ENCODE results near the gene PTP4A1.
A peak's percentile ranks its signal among the peaks of the same experiment; 100 is the strongest.
"Not testable (repeated sequence)": the region's sequence is repeated elsewhere in the genome, so short reads cannot be mapped to it uniquely, and the experiment has no call there.

PTP4A1 gene

GRCh38 chr6:63572044-63572746 lies at the start of gene PTP4A1, which contains the start of gene LOC128125822:
TSS of gene PTP4A1 (plus strand) at chr6:63572480. CDS start at chr6:63576881, 4,401 bp downstream.
TSS of gene LOC128125822 (plus strand) at chr6:63572480.
- peak; percentile 96 for DNase-seq

- DNase-seq = not testable (repeated sequence)
Measured at GRCh38 chr6:63522911-63523287, 49.4 kb upstream of the PTP4A1 start.

GRCh38 chr6:63523630-63524029 lies 48.6 kb upstream of the PTP4A1 start:
- DNase-seq = no peak

GRCh38 chr6:63525186-63525878 lies 46.9 kb upstream of the PTP4A1 start:
- no peak for DNase-seq

- DNase-seq = no peak
Measured at GRCh38 chr6:63526931-63527330, 45.3 kb upstream of the PTP4A1 start.

- DNase-seq = no peak
Measured at GRCh38 chr6:63527658-63528514, 44.4 kb upstream of the PTP4A1 start.

- DNase-seq = no peak
Measured at GRCh38 chr6:63529498-63529897, 42.8 kb upstream of the PTP4A1 start.

- DNase-seq = peak; percentile 64
Measured at GRCh38 chr6:63530182-63530581, 42.1 kb upstream of the PTP4A1 start.

GRCh38 chr6:63530991-63531390 lies 41.3 kb upstream of the PTP4A1 start:
- DNase-seq = no peak

- DNase-seq = no peak
Measured at GRCh38 chr6:63533026-63533425, 39.3 kb upstream of the PTP4A1 start.

GRCh38 chr6:63533952-63534351 lies 38.3 kb upstream of the PTP4A1 start:
- no peak for DNase-seq

GRCh38 chr6:63537201-63537958 lies 34.9 kb upstream of the PTP4A1 start:
- peak; percentile 78 for DNase-seq

- no peak for DNase-seq
Measured at GRCh38 chr6:63537959-63538300, 34.4 kb upstream of the PTP4A1 start.

- no peak for DNase-seq
Measured at GRCh38 chr6:63538550-63538949, 33.7 kb upstream of the PTP4A1 start.

GRCh38 chr6:63543001-63543400 lies 29.3 kb upstream of the PTP4A1 start:
- DNase-seq = no peak

- no peak for DNase-seq
Measured at GRCh38 chr6:63543982-63544381, 28.3 kb upstream of the PTP4A1 start.

- DNase-seq = no peak
Measured at GRCh38 chr6:63546236-63546635, 26.0 kb upstream of the PTP4A1 start.

GRCh38 chr6:63546697-63547096 lies 25.6 kb upstream of the PTP4A1 start:
- no peak for DNase-seq

GRCh38 chr6:63549076-63549475 lies 23.2 kb upstream of the PTP4A1 start:
- DNase-seq = no peak

GRCh38 chr6:63553208-63553607 lies 19.1 kb upstream of the PTP4A1 start:
- DNase-seq = no peak

GRCh38 chr6:63553900-63554299 lies 18.4 kb upstream of the PTP4A1 start:
- DNase-seq = no peak

- no peak for DNase-seq
Measured at GRCh38 chr6:63554782-63555181, 17.5 kb upstream of the PTP4A1 start.

- DNase-seq = no peak
Measured at GRCh38 chr6:63556369-63556768, 15.9 kb upstream of the PTP4A1 start.

Measured in NCI-H1105 treated with DMSO at 0.1 percent for 48 hours (cell line).